ENCODE measurements around the gene AMOT.

The AMOT gene

DNA sequence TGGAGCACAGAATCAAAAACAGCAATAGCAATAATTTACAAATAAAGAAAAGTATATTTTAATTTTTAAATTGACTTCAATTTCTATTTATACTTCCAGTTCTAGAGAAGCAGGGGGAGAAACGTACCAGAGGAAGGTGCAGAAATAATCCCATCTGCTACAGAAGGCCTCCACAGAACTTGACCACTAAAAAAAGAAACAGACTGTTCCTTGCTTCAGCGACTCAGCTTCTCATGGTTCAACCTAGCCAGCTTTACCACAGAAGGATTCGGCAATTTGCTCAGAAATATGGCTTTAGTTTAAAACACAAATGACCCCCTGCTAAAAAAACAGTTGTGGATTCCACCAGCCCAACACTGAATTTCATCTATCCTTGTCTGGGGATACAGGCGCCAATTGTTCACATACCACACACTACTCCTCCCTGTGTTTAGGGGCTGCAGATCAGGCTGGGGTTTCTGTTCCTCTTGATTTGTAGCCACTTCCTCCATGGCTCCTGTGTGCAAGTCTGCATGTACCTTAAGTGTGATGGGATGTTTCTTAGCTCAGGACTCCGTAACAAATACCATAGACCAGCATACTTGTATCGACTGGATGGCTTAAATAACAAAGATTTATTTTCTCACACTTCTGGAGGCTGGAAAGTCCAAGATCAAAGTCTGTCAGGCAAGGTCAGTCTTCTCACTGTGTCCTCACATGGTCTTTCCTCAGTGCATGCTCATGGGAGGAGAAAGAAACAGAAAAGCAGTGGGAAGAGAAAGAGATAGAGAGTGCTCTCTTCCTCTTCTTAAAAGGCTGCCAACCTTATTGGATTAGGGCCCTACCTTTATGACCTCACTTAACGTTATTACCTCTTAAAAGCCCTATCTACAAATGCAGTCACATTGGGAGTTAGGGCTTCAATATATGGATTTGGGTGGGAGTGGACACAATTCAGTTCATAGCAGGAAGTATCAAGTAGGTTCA is 79.1 kb downstream of the AMOT start:
- Histone ChIP-seq H3K9ac (ENCODE audit: low read length) (no peak overlapping the region), H3K9me2 (replicated peaks; ENCODE audit: insufficient read depth, low read length) (no peaks in the 10 kb centered on the region), H3K4me2 (ENCODE audit: low read depth, low read length, poor library complexity, severe bottlenecking) (no peak overlapping the region), H2AFZ (ENCODE audit: low read depth, low read length, severe bottlenecking) (no peak overlapping the region), H3F3A (ENCODE audit: insufficient read depth) (no peaks in the 10 kb centered on the region), H3K27me3 (ENCODE audit: low read length) (no peaks in the 10 kb centered on the region), H3K9me3 (ENCODE audit: insufficient read depth, low read length) (no peaks in the 10 kb centered on the region), H4K20me1 (ENCODE audit: low read depth, low read length) (no peaks in the 10 kb centered on the region), H3K36me3 (ENCODE audit: low read length) (no peaks in the 10 kb centered on the region), H3K27ac (ENCODE audit: low read depth, low read length) (no peak overlapping the region), H3K79me2 (ENCODE audit: insufficient read depth, low read length) (no peaks in the 10 kb centered on the region), H3K4me3 (ENCODE audit: insufficient read depth, low read length, poor library complexity, severe bottlenecking) (no peak overlapping the region)
- no peak for TF ChIP-seq EZH2phosphoT487 (conservative IDR thresholded peaks at IDR 0.05; ENCODE audit: low read length)
- TF ChIP-seq, protein P1, sequence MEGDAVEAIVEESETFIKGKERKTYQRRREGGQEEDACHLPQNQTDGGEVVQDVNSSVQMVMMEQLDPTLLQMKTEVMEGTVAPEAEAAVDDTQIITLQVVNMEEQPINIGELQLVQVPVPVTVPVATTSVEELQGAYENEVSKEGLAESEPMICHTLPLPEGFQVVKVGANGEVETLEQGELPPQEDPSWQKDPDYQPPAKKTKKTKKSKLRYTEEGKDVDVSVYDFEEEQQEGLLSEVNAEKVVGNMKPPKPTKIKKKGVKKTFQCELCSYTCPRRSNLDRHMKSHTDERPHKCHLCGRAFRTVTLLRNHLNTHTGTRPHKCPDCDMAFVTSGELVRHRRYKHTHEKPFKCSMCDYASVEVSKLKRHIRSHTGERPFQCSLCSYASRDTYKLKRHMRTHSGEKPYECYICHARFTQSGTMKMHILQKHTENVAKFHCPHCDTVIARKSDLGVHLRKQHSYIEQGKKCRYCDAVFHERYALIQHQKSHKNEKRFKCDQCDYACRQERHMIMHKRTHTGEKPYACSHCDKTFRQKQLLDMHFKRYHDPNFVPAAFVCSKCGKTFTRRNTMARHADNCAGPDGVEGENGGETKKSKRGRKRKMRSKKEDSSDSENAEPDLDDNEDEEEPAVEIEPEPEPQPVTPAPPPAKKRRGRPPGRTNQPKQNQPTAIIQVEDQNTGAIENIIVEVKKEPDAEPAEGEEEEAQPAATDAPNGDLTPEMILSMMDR (IDR thresholded peaks at IDR 0.05; ENCODE audit: insufficient read depth, low read length, poor library complexity, severe bottlenecking) = no peak

DNA sequence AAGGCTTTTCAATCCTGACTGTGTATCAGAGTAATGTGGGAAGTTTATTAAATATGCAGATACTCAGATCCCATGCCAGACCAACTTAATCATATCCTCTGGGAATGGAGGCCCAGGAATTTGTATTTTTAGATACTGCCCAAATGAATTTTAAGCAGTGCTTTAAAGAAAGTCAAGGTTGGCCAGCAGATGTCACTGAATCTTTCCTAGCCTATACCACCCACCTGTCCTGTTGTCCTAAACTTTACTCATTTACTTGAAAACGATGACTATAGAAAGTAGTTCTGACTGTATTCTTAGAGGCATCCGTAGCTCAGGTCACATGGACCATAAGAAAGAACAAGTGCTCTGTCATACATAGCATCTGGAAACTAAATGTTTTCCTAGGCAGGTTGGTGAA is 79.9 kb downstream of the AMOT start:
- H3K4me3 ChIP-seq (ENCODE audit: insufficient read depth, low read length, poor library complexity, severe bottlenecking) = no peak overlapping the region
- TF ChIP-seq EZH2phosphoT487 (conservative IDR thresholded peaks at IDR 0.05; ENCODE audit: low read length) = no peak
- TF ChIP-seq, protein P1 (IDR thresholded peaks at IDR 0.05; ENCODE audit: insufficient read depth, low read length, poor library complexity, severe bottlenecking) = no peak
- no peaks in the 10 kb centered on the region for H3K9me2 ChIP-seq (replicated peaks; ENCODE audit: insufficient read depth, low read length)
- no peaks in the 10 kb centered on the region for H3K27me3 ChIP-seq (ENCODE audit: low read length)
- no peaks in the 10 kb centered on the region for H3K36me3 ChIP-seq (ENCODE audit: low read length)
- no peaks in the 10 kb centered on the region for H4K20me1 ChIP-seq (ENCODE audit: low read depth, low read length)
- no peaks in the 10 kb centered on the region for H3F3A ChIP-seq (ENCODE audit: insufficient read depth)
- no peak overlapping the region for H3K27ac ChIP-seq (ENCODE audit: low read depth, low read length)
- H3K9me3 ChIP-seq (ENCODE audit: insufficient read depth, low read length) = no peaks in the 10 kb centered on the region
- H3K79me2 ChIP-seq (ENCODE audit: insufficient read depth, low read length) = no peaks in the 10 kb centered on the region
- no peak overlapping the region for H2AFZ ChIP-seq (ENCODE audit: low read depth, low read length, severe bottlenecking)
- no peak overlapping the region for H3K9ac ChIP-seq (ENCODE audit: low read length)
- H3K4me2 ChIP-seq (ENCODE audit: low read depth, low read length, poor library complexity, severe bottlenecking) = no peak overlapping the region

- H4K20me1 ChIP-seq (ENCODE audit: low read depth, low read length) = no peaks in the 10 kb centered on the region
- no peaks in the 10 kb centered on the region for H3K79me2 ChIP-seq (ENCODE audit: insufficient read depth, low read length)
- no peak overlapping the region for H3K4me3 ChIP-seq (ENCODE audit: insufficient read depth, low read length, poor library complexity, severe bottlenecking)
- H3K27me3 ChIP-seq (ENCODE audit: low read length) = no peaks in the 10 kb centered on the region
- TF ChIP-seq EZH2phosphoT487 (conservative IDR thresholded peaks at IDR 0.05; ENCODE audit: low read length) = no peak
- TF ChIP-seq, protein P1 (IDR thresholded peaks at IDR 0.05; ENCODE audit: insufficient read depth, low read length, poor library complexity, severe bottlenecking) = no peak
- no peak overlapping the region for H3K4me2 ChIP-seq (ENCODE audit: low read depth, low read length, poor library complexity, severe bottlenecking)
- H2AFZ ChIP-seq (ENCODE audit: low read depth, low read length, severe bottlenecking) = no peak overlapping the region
- H3K9ac ChIP-seq (ENCODE audit: low read length) = no peak overlapping the region
- H3F3A ChIP-seq (ENCODE audit: insufficient read depth) = no peaks in the 10 kb centered on the region
- H3K27ac ChIP-seq (ENCODE audit: low read depth, low read length) = no peak overlapping the region
- H3K9me3 ChIP-seq (ENCODE audit: insufficient read depth, low read length) = no peaks in the 10 kb centered on the region
- no peaks in the 10 kb centered on the region for H3K36me3 ChIP-seq (ENCODE audit: low read length)
- H3K9me2 ChIP-seq (replicated peaks; ENCODE audit: insufficient read depth, low read length) = no peaks in the 10 kb centered on the region
Observed at GRCh38 chrX:112759966-112760365, 80.7 kb downstream of the AMOT start.

Measured in SU-DHL-6 (cell line).